Fibroblast of villous mesenchyme (primary cell): ENCODE measurements around the gene TBCCD1. TPM values are rescaled to one million over a fixed set of nuclear protein-coding genes. Genes with fewer than 3 reads are reported as not detected.

Source experiments
- DNase-seq: peaks from one replicate; pipeline ENCODE4 v3.0.0-alpha.2; 2010; ENCODE audit warnings: low read depth
- H3K4me3 ChIP-seq: 2 replicates; pipeline ENCODE4 v1.5.1; 2011; ENCODE audit warnings: low read depth, mild to moderate bottlenecking, low read length
- CTCF ChIP-seq: IDR thresholded peaks from 2 replicates; pipeline ENCODE4 v1.5.1; 2012; ENCODE audit warnings: low read depth, mild to moderate bottlenecking, low read length; ENCODE audit not compliant: insufficient read depth
- total RNA-seq: library from RNA; depleted of rRNA; stranded (reverse); fragments of >200 nt; gene quantifications from 2 replicates; pipeline ENCODE4 v1.2.3, GENCODE V29; 2012

The TBCCD1 gene
- total RNA-seq, 1 donor = 25.9 TPM

- no peak overlapping the region for H3K4me3 ChIP-seq
- DNase-seq = no peak
- TF ChIP-seq CTCF = no peak
Measured at GRCh38 chr3:186603159-186603558, 36.0 kb upstream of the TBCCD1 start.

- DNase-seq = no peak
- no peak for TF ChIP-seq CTCF
- H3K4me3 ChIP-seq = no peak overlapping the region
Measured at GRCh38 chr3:186600896-186601295, 33.8 kb upstream of the TBCCD1 start.

- H3K4me3 ChIP-seq = no peak overlapping the region
- DNase-seq = no peak
- no peak for TF ChIP-seq CTCF
Measured at GRCh38 chr3:186599785-186600166, 32.6 kb upstream of the TBCCD1 start.

GRCh38 chr3:186599142-186599784, 32.1 kb upstream of the TBCCD1 start:
- DNase-seq = no peak
- H3K4me3 ChIP-seq = no peak overlapping the region
- no peak for TF ChIP-seq CTCF

- TF ChIP-seq CTCF = no peak
- no peak for DNase-seq
- no peak overlapping the region for H3K4me3 ChIP-seq
Measured at GRCh38 chr3:186598794-186599141, 31.6 kb upstream of the TBCCD1 start.

- H3K4me3 ChIP-seq = no peak overlapping the region
- TF ChIP-seq CTCF = no peak
- DNase-seq = no peak
Measured at GRCh38 chr3:186598108-186598784, 31.1 kb upstream of the TBCCD1 start.
